GM12878 (cell line): ENCODE results near the gene DLG2. TPM values are rescaled to one million over a fixed set of nuclear protein-coding genes. Genes with fewer than 3 reads are reported as not detected.

ENCODE experiments used
- ATAC-seq: fragments of 200-7000 bp; cut with Tn5 transposase; 3 replicates; pipeline ENCODE4 v1.9.1; 2020; ENCODE audit warnings: mild to moderate bottlenecking, moderate library complexity
- BruUV-seq: library from RNA; stranded (reverse); fragments of 400-500 nt; replicated peaks from 2 replicates; lab custom pipeline; 2021; lab: Mats Ljungman, UMichigan
- CTCF ChIA-PET: fragments of 300-600 bp; sonication (Branson Sonifier 250); formaldehyde crosslinking; extraction: SDS; loops from one replicate; lab custom pipeline; 2021; ENCODE audit warnings: inconsistent platforms; lab: Yijun Ruan, JAX
- POLR2A ChIA-PET: fragments of 350-600 bp; formaldehyde crosslinking; extraction: SDS; loops from one replicate; lab custom pipeline; 2021; ENCODE audit warnings: inconsistent platforms; lab: Charles Lee
- RAD21 ChIA-PET: fragments of 300-600 bp; sonication (Branson Sonifier 250); formaldehyde crosslinking; loops from one replicate; lab custom pipeline; 2023; ENCODE audit warnings: antibody characterized with exemption; ENCODE audit not compliant: unreplicated experiment; lab: Charles Lee
- SMC1A ChIA-PET: fragments of 300-600 bp; sonication (Branson Sonifier 250); formaldehyde crosslinking; loops from one replicate; lab custom pipeline; 2023; ENCODE audit not compliant: unreplicated experiment, uncharacterized antibody; lab: Charles Lee
- DNase-seq: peaks from one replicate; pipeline ENCODE4 v3.0.0-alpha.2; 2011; ENCODE audit warnings: low read depth, low spot score
- FAIRE-seq: peaks from 3 replicates; lab custom pipeline; 2011; peaks lifted over from hg19 to GRCh38; lab: Jason Lieb, UNC
- H2AFZ ChIP-seq: 2 replicates; pipeline ENCODE4 v1.6.0; 2011; ENCODE audit warnings: low read depth, low read length, control low read depth; ENCODE audit not compliant: control insufficient read depth
- H3K27ac ChIP-seq: 2 replicates; pipeline ENCODE4 v1.5.1; 2011; ENCODE audit warnings: control low read depth; ENCODE audit not compliant: control insufficient read depth, insufficient read depth
- H3K27me3 ChIP-seq, 2 experiments: replicated peaks in 1 of 2; 2 replicates each; pipeline versions ENCODE4 v1.6.0 to v1.6.1; 2011; ENCODE audit warnings: low read length in 1 of 2; ENCODE audit not compliant: control insufficient read depth in 2 of 2, insufficient read depth in 2 of 2
- H3K36me3 ChIP-seq, 2 experiments: 2 replicates each; pipeline ENCODE4 v1.5.1; 2011; ENCODE audit warnings: low read length in 1 of 2; ENCODE audit not compliant: control insufficient read depth in 2 of 2, insufficient read depth in 2 of 2
- H3K4me1 ChIP-seq: 2 replicates; pipeline ENCODE4 v1.6.1; 2011; ENCODE audit warnings: mild to moderate bottlenecking, low read length, moderate library complexity, mixed read lengths; ENCODE audit not compliant: control insufficient read depth, insufficient read depth
- H3K4me2 ChIP-seq: 2 replicates; pipeline ENCODE4 v1.6.0; 2011; ENCODE audit warnings: control low read depth; ENCODE audit not compliant: control insufficient read depth, insufficient read depth
- H3K4me3 ChIP-seq: fragments of 200-600 bp; sonication (generic); 2 replicates; pipeline ENCODE4 v1.5.1; 2016
- H3K79me2 ChIP-seq: 2 replicates; pipeline ENCODE4 v1.6.0; 2011; ENCODE audit warnings: low read length; ENCODE audit not compliant: control insufficient read depth, insufficient read depth
- H3K9ac ChIP-seq: 2 replicates; pipeline ENCODE4 v1.8.0; 2011; ENCODE audit warnings: low read length, control low read depth, mixed read lengths; ENCODE audit not compliant: control insufficient read depth, insufficient read depth
- H3K9me3 ChIP-seq: replicated peaks from 3 replicates; pipeline ENCODE4 v1.5.1; 2011; ENCODE audit warnings: mild to moderate bottlenecking, low read length; ENCODE audit not compliant: control insufficient read depth, insufficient read depth
- H4K20me1 ChIP-seq: 2 replicates; pipeline ENCODE4 v1.6.0; 2011; ENCODE audit not compliant: control insufficient read depth, insufficient read depth
- GABPA ChIP-seq: IDR thresholded peaks from 2 replicates; pipeline ENCODE4 v1.6.1; 2014; ENCODE audit warnings: antibody characterized with exemption, low read depth, mild to moderate bottlenecking, inconsistent platforms
- IKZF2 ChIP-seq, 2 experiments: fragments of 450-650 bp; IDR thresholded peaks; 2 replicates each; pipeline ENCODE4 v1.6.1; 2017; ENCODE audit warnings: mild to moderate bottlenecking in 2 of 2, moderate library complexity in 2 of 2
- SMAD1 ChIP-seq: fragments of 450-650 bp; IDR thresholded peaks from 2 replicates; pipeline ENCODE4 v1.6.1; 2018; ENCODE audit warnings: mild to moderate bottlenecking, low read depth; ENCODE audit not compliant: partially characterized antibody
- TCF3 ChIP-seq: IDR thresholded peaks from 2 replicates; pipeline ENCODE4 v1.6.1; 2012; ENCODE audit warnings: low read depth, mild to moderate bottlenecking, low read length, borderline replicate concordance; ENCODE audit not compliant: insufficient read depth
- ZBTB33 ChIP-seq: fragments of 450-650 bp; IDR thresholded peaks from 2 replicates; pipeline ENCODE4 v1.6.1; 2017; ENCODE audit warnings: mild to moderate bottlenecking
- WGBS: methylation state at CpG from one replicate; pipeline ENCODE4 v1.1.6; 2016; ENCODE audit warnings: low lambda C conversion rate; ENCODE audit not compliant: insufficient replicate concordance, insufficient coverage; ENCODE audit errors: missing lambda C conversion rate; 5-methylcytosine and 5-hydroxymethylcytosine counted together
- in situ Hi-C: fragments of 300-500 bp; cut with MboI; formaldehyde crosslinking; loops from 9 replicates; pipeline ENCODE4 v1.14.3; 2018; ENCODE audit warnings: mixed read lengths
- intact Hi-C: fragments of 100-400 bp; cut with micrococcal nuclease; formaldehyde crosslinking; loops from one replicate; pipeline ENCODE4 v1.14.2; 2022; ENCODE audit not compliant: unreplicated experiment
- polyA plus RNA-seq, 11 experiments: library from polyadenylated mRNA; depleted of rRNA in 4 of 11; unstranded in 6 of 11; stranded (reverse) in 5 of 11; fragments of >200 nt; fragmentation: Nextera tagmentation in 4 of 11; fragmentation: Illumina TruSeq in 1 of 11; extraction: Ambion mirVana in 4 of 11; extraction: Trizol in 1 of 11; gene quantifications; 1 replicate in 1 of 11; 2 replicates in 10 of 11; pipeline versions ENCODE4 v1.2.1 to v1.2.3, GENCODE V29; 2011 to 2016; ENCODE audit warnings: inconsistent platforms in 2 of 11, missing spikeins in 2 of 11, low read depth in 1 of 11
- total RNA-seq, 4 experiments: library from RNA; depleted of rRNA in 3 of 4; stranded (reverse); fragments of >200 nt in 3 of 4; fragmentation: Illumina TruSeq in 1 of 4; extraction: Trizol in 1 of 4; gene quantifications; 2 replicates each; pipeline versions ENCODE4 v1.2.1 to v1.2.3, GENCODE V29; 2013 to 2021

DLG2 gene
- total and polyA plus RNA-seq, 10 of the 15 experiments (the other 5 are each of a cell fraction or from before 2014, with no cell fraction given): 0.09 to 0.98 (median 0.35) TPM

- WGBS: under 1% methylated on average over 4 of the region's 4 CpGs
- RAD21 ChIA-PET: no interaction called here
- H3K27ac ChIP-seq: no peak overlapping the region
- no peaks in the 10 kb centered on the region for H3K79me2 ChIP-seq
- no TSS peak for BruUV-seq
- intact Hi-C loops (no loop called here), in situ Hi-C loops (no loop called here)
- no peak overlapping the region for H3K4me3 ChIP-seq
- no peaks in the 10 kb centered on the region for H4K20me1 ChIP-seq
- H3K9me3 ChIP-seq: no peaks in the 10 kb centered on the region
- H3K4me2 ChIP-seq: no peak overlapping the region
- DNase-seq (no peak), FAIRE-seq (no peak), ATAC-seq (no peak)
- TF ChIP-seq GABPA (no peak), IKZF2 (IDR thresholded peaks at IDR 0.05) (no peak), ZBTB33 (no peak), SMAD1 (no peak), TCF3 (no peak)
- no peaks in the 10 kb centered on the region for H3K36me3 ChIP-seq
- no peaks in the 10 kb centered on the region for H3K4me1 ChIP-seq
- no peak overlapping the region for H2AFZ ChIP-seq
- POLR2A ChIA-PET: no interaction called here
- CTCF ChIA-PET: no interaction called here
- no peak overlapping the region for H3K9ac ChIP-seq
- SMC1A ChIA-PET: no interaction called here
- H3K27me3 ChIP-seq: no peaks in the 10 kb centered on the region
These were observed 1704.8 kb downstream of the DLG2 start for GRCh38 chr11:83922318-83922717.
